ENCODE results near the gene MCU.
"Not testable (repeated sequence)": the region's sequence is repeated elsewhere in the genome, so short reads cannot be mapped to it uniquely, and the experiment has no call there.

MCU gene

DNA sequence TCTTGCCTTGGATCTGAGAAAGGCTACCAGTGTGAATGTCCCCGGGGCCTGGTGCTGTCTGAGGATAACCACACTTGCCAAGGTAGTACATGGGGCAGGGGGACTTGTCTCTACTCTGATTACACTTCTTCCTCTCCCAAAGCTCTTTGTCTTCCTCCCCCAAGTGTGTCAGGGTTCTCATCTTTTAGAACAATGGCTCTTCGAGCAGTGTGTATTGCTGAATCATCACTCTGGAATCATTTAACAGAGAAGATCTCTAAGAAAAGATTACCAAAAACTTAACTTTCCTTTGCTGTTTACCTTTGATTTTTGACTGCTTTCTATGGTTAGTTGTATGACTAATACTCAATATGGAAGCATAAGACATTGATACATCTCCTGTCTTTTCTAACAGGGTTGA is 219.8 kb downstream of the MCU start:
- DNase-seq, result no peak

DNA sequence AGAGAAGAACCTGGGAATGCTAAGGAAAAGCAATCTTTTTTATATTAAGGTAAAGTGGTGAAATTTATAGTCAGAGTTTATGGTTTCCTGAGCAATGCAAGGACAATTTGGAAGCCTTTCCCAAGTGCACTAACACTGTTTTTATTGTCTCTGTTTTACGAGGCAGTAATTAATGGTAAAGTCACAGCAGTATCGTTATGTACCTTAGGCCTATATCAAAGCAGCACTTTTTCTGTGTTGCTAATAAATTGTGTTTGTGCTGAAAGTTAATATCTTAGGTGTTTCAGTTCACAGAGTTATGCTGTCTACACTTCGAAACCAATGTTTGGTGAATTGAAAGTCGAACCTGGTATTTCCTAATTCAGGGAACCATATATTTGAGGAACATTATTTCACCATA is 220.8 kb downstream of the MCU start:
- no peak for DNase-seq

DNA sequence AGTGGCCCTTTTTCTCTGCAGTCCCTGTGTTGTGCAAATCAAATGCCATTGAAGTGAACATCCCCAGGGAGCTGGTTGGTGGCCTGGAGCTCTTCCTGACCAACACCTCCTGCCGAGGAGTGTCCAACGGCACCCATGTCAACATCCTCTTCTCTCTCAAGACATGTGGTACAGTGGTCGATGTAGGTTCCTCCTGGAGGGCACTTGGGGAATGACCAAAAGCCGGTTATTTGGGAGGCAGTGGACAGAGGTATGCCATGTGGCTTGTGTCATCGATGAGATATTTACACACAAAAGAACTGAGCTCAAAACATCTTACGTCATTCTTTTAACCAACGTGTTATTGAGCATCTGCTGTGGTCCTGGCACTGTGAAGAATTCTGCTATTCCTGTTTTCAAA is 221.3 kb downstream of the MCU start:
- DNase-seq, result no peak

DNA sequence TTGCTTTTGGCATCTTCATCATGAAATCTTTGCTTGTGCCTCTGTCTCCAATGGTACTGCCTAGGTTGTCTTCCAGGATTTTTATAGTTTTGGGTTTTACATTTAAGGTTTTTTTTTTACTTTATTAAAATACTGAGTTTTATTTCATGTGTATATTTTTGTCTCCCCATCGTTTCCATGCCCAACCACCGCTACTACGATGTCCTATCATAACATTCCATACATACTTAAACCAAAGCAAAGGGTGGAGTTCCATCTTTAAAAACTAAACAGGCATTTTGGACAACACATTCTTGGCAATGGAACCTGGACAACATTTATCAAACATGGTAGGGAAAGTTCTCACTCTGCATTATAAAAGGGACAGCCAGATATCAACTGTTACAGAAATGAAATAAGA is 225.3 kb downstream of the MCU start:
- not testable (repeated sequence) for DNase-seq

DNA sequence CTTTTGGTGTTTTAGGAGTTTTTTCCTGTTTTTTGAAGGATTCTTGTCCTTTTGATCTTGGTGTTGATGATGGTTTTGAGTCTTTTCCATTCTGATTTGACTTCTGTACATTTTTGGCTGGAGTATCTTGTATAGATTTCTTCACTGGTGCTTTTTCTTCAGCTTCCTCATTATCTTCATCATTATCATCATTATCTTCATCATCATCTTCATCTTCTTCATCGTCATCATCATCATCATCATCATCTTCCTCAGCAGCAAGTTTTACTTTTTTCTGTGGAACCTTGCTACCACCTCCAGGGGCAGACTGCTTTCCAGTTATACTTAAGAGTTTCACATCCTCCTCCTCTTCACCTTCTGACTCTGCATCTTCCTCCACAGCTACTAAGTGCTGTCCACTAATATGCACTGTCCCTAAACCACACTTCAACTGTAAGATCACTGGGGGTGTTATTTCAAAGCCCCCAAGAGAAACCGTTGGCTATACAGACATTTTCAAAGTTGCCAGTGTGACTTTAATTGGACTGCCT is 225.9 kb downstream of the MCU start:
- DNase-seq, result not testable (repeated sequence)

DNA sequence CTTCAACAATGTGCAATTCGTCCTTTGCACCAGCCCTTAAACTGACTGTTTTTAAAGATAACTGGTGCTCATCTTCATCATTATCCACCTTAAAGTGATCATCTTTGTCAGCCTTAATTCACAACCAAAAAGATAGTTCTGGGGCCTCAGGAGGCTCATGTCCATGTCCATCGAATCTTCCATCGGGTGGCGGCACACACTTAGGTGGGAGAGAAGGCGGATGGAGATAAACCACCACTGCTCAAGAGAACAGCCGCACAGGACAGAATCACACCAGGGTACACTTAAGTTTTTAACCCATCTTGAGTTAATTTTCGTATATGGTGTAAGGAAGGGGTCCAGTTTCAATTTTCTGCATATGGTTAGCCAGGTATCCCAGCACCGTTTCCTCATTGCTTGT is 226.4 kb downstream of the MCU start:
- DNase-seq, result no peak

DNA sequence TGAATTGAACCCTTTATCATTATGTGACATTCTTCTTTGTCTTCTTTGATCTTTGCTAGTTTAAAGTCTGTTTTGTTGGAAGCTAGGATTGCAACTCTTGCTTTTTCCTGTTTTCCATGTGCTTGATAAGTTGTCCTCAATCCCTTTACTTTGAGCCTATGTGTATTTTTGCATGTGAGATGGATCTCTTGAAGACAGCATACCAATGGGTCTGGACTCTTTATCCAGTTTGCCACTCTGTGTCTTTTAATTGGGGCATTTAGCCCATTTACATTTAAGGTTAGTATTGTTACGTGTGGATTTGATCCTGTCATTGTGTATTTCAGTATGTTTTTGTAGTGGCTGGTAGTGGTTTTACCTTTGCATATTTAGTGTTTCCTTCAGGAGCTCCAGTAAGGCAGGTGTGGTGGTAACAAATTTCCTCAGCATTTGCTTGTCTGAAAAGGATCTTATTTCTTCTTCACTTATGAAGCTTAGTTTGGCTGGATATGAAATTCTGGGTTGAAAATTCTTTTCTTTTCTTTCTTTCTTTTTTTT is 229.3 kb downstream of the MCU start:
- not testable (repeated sequence) for DNase-seq

DNA sequence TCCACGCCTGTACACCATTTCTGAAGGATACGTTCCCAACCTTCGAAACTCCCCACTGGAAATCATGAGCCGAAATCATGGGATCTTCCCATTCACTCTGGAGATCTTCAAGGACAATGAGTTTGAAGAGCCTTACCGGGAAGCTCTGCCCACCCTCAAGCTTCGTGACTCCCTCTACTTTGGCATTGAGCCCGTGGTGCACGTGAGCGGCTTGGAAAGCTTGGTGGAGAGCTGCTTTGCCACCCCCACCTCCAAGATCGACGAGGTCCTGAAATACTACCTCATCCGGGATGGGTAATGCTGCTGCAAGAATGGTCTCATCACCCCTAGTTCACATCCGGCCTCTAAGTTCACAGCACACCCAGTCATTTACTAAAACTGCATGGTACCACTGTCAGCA is 232.4 kb downstream of the MCU start:
- DNase-seq, result no peak

DNA sequence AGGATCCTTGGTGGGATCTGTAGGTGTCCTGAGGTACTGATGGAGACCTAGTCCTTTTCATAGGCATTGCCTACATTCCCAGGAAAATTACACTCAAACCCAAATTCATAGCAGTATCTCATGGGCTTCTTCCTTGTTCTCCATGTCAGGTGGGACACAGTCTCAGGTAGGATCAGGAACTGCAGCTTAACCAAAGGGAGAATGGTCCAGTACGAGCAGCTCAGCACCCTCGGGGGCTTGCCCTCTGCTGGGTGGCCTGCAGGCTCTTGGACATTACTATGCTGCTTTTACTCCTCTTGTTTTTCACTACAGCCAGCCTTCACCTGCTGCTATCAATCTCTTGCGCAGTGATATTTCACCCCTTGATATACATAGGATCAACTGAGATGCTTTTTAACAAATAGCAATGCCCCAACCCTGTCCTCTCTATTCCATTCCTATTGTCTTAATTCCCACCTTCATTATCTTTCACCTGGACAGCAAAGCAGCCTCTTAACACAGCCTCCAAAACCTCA is 234.1 kb downstream of the MCU start:
- DNase-seq, result no peak

DNA sequence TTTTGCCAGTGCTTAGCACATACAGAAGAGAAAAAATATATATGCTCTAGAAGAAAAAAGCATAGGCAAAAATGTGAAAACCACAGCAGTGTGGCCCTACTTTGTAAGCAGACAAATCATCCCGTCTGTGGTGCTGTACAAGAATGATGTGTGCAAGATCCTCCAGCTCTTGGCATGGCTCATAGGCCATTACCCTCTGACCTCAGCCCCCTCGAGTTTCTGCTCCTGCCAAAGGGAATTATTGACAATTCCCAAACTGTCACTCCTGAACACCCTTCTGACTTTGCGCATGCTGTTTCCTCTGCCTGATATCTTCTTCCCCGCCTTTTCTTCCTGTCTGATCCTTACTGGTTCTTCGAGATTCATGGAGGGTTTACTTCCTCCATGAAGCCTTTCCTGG is 235.5 kb downstream of the MCU start:
- DNase-seq, result no peak

DNA sequence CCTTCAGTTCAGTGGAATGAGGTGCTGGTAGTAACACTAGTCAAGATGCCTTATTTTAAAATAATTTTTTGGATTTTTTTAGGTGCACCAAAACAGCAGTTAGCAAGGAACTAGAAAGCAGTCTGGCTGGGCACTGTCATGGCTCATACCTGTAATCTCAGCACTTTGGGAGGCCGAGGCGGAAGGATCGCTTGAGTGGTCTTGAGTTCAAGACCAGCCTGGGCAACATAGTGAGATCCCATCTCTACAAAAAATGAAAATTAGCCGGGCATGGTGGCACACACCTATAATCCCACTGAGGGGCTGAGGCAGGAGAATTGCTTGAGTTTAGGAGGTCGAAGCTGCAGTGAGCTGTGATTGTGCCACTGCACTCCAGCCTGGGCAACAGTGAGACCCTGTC is 236.9 kb downstream of the MCU start:
- no peak for DNase-seq

DNA sequence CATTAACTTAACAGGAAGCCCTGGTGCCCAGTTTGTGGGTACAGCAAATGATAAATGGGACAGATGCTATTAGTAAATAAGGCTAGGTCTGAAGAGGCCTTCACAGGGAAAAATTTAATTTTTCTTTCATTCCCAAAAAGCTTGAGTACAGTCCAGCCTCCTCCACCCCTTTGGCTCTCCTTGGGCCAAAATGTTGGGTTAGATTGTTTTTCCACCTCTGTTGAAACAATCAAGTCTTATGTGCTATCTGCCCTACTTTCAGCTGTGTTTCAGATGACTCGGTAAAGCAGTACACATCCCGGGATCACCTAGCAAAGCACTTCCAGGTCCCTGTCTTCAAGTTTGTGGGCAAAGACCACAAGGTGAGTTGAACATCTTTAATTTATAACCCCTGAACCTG is 238.3 kb downstream of the MCU start:
- DNase-seq, result no peak

DNA sequence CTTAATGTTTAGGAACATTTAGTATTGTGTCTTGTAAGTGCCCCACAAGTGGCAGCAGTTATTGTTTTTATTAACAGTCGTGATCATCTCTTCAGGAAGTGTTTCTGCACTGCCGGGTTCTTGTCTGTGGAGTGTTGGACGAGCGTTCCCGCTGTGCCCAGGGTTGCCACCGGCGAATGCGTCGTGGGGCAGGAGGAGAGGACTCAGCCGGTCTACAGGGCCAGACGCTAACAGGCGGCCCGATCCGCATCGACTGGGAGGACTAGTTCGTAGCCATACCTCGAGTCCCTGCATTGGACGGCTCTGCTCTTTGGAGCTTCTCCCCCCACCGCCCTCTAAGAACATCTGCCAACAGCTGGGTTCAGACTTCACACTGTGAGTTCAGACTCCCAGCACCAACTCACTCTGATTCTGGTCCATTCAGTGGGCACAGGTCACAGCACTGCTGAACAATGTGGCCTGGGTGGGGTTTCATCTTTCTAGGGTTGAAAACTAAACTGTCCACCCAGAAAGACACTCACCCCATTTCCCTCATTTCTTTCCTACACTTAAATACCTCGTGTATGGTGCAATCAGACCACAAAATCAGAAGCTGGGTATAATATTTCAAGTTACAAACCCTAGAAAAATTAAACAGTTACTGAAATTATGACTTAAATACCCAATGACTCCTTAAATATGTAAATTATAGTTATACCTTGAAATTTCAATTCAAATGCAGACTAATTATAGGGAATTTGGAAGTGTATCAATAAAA is 240.5 kb downstream of the MCU start:
- no peak for DNase-seq

DNA sequence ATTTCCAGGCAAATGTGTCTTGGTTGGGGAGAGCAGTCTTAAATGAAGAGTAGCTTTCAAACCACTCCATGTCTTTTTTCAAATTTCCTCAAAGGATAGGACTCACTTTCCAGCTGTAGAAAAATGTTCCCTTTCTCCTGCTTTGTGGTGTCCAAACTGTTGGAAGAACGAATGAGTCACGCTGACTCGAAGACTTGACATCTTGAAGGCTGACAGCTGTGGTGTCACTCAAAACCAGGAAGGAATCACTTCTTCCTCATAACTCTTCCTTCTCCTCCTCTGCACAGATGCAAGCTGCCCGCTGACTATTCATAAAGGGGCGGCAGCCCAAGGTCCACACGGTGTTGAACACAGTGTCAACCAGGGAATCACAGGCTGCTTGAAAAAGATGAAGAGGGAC is 243.4 kb downstream of the MCU start:
- no peak for DNase-seq
